ENCODE data around the gene TMEM141. TPM values are rescaled to one million over a fixed set of nuclear protein-coding genes. Genes with fewer than 3 reads are reported as not detected.

Gene TMEM141
- total RNA-seq, 6 experiments from 2014 or later = 46.5 to 105 (median 56.7) TPM

DNA sequence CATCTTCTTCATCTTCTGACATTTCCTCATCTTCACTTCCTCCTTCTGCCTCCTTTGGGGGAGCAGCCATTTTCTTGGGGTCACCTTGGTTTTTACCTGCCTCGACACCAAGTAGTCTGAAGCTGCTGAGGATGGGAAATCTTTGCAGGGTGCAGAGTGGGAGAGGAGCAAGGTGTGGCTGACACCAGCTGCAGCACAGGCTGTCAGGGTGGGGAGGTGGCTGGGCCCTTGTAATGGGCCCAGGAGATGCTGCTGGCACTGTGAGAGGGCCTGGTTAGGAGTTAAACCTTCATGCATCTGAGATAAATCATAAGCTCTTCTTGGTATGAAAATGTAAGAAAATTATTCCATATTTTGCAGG is 24.3 kb downstream of the TMEM141 start:
- DNase-seq (no peak), ATAC-seq (no peak)
- intact Hi-C loops (cut with DNase I) = no loop called here
- H3K27me3 ChIP-seq = no peaks in the 10 kb centered on the region
- no peaks in the 10 kb centered on the region for H3K4me1 ChIP-seq
- H3K4me3 ChIP-seq = no peak overlapping the region
- H3K36me3 ChIP-seq = peaks cover 0 to 3% (median 0%) of the 10 kb centered on the region in 4 donors
- H3K9me3 ChIP-seq = no peaks in the 10 kb centered on the region
- no peak overlapping the region for H3K27ac ChIP-seq
- 43% methylated on average over 1 of the region's 1 CpG for WGBS (ENCODE audit: insufficient coverage, low coverage, low lambda C conversion rate, missing lambda C conversion rate)
- no peak for TF ChIP-seq POLR2A (IDR thresholded peaks at IDR 0.05)
- no peak for TF ChIP-seq CTCF (IDR thresholded peaks at IDR 0.05)

GRCh38 chr9:136820971-136821825 is 30.1 kb downstream of the TMEM141 start:
- H3K4me3 ChIP-seq = peak overlapping the region in 2 of 3 donors; percentile 9 to 26
- H3K9me3 ChIP-seq = no peaks in the 10 kb centered on the region
- TF ChIP-seq POLR2A (IDR thresholded peaks at IDR 0.05) (no peak), CTCF (IDR thresholded peaks at IDR 0.05) (no peak)
- peak overlapping the region in 1 of 3 donors; percentile 10 for H3K27ac ChIP-seq
- intact Hi-C loops (cut with DNase I) = no loop called here
- DNase-seq (peak in 1 of 3 donors; percentile 49), ATAC-seq (peak; percentile 33 to 55 (median 38))
- H3K4me1 ChIP-seq = no peaks in the 10 kb centered on the region
- 79% methylated on average over 16 of the region's 83 CpGs for whole genome bisulfite sequencing (ENCODE audit: insufficient coverage, low coverage, low lambda C conversion rate, missing lambda C conversion rate)
- H3K36me3 ChIP-seq = peaks cover 0 to 18% (median 0%) of the 10 kb centered on the region in 4 donors
- H3K27me3 ChIP-seq = no peaks in the 10 kb centered on the region

DNA sequence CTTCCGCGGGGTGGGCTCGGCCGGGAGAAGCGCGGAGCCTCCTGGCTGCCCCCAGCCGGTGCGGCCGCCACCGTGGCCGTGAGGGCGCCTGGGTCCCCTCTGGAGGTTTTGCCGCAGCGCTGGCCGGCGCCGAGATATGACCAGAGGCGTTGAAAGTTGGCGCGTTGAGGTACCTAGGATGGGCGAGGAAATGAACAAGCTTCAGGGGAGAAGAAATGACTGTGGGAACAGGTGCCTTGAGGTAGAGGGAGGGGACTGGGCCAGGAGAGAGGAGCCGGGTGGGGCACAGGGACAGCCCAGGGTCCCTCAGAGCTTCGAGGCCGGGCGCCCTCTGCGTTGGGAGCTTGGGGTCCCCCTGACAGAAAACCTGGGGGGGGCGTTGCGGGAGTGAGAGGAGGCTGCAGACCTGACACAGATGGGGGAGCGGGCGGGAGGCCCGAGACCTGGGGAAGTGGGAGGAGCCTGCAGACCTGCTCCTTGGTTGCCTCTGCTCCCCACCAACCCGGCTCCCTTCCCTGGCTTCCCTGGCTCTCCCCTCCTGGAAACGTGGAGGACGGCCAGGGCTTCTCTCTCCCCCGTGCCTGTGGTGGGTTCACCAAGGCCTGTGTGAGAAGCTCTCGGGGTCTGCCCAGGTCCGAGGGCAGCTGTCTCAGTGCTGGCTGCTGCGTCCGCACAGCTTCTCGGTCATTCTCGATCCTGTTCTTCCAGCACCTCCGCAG is 30.8 kb downstream of the TMEM141 start:
- Histone ChIP-seq H3K36me3 (peaks cover 0 to 23% (median 0%) of the 10 kb centered on the region in 4 donors), H3K27ac (no peak overlapping the region), H3K4me3 (peak overlapping the region in 2 of 3 donors; percentile 9 to 26), H3K4me1 (no peaks in the 10 kb centered on the region), H3K27me3 (no peaks in the 10 kb centered on the region), H3K9me3 (no peaks in the 10 kb centered on the region)
- ATAC-seq (peak in 1 of 4 donors; percentile 5), DNase-seq (peak in 2 of 3 donors; percentile 40 to 45)
- intact Hi-C loops (cut with DNase I) = no loop called here
- TF ChIP-seq POLR2A (IDR thresholded peaks at IDR 0.05) (no peak), CTCF (IDR thresholded peaks at IDR 0.05) (no peak)
- 83% methylated on average over 19 of the region's 42 CpGs for WGBS (ENCODE audit: insufficient coverage, low coverage, low lambda C conversion rate, missing lambda C conversion rate)

GRCh38 chr9:136823136-136824046 is 32.2 kb downstream of the TMEM141 start:
- ATAC-seq = no peak
- Histone ChIP-seq H3K27me3 (no peaks in the 10 kb centered on the region), H3K9me3 (no peaks in the 10 kb centered on the region), H3K4me3 (no peak overlapping the region), H3K27ac (no peak overlapping the region), H3K36me3 (peaks cover 0 to 23% (median 0%) of the 10 kb centered on the region in 4 donors), H3K4me1 (no peaks in the 10 kb centered on the region)
- TF ChIP-seq CTCF (IDR thresholded peaks at IDR 0.05) = no peak
- TF ChIP-seq POLR2A (IDR thresholded peaks at IDR 0.05) = no peak
- 98% methylated on average over 7 of the region's 30 CpGs for WGBS (ENCODE audit: insufficient coverage, low coverage, low lambda C conversion rate, missing lambda C conversion rate)
- DNase-seq = peak in 1 of 3 donors; percentile 51
- intact Hi-C loops (cut with DNase I) = no loop called here
